T-helper 1 cell treated with Interleukin-12 subunit alpha and Interleukin-12 subunit beta and Interleukin-4 antibody, amounts not matched to agents 30 μg/mL and 1 μg/mL, for 36 hours (primary cell): ENCODE measurements around the gene TNFSF12.
A peak's percentile ranks its signal among the peaks of the same experiment; 100 is the strongest.
"Not testable (repeated sequence)": the region's sequence is repeated elsewhere in the genome, so short reads cannot be mapped to it uniquely, and the experiment has no call there.

Source experiments
- H3K27ac Mint-ChIP-seq: one replicate; pipeline ENCODE4 v1.8.0; 2021; ENCODE audit warnings: mild to moderate bottlenecking, mixed read lengths
- H3K27me3 Mint-ChIP-seq: one replicate; pipeline ENCODE4 v1.8.0; 2021; ENCODE audit warnings: low read depth, mixed read lengths
- H3K36me3 Mint-ChIP-seq: one replicate; pipeline ENCODE4 v1.8.0; 2021; ENCODE audit warnings: low read depth, mixed read lengths
- H3K4me1 Mint-ChIP-seq: one replicate; pipeline ENCODE4 v1.8.0; 2021; ENCODE audit warnings: low read depth, mixed read lengths
- H3K4me3 Mint-ChIP-seq: one replicate; pipeline ENCODE4 v1.8.0; 2021; ENCODE audit warnings: mild to moderate bottlenecking, moderate library complexity, mixed read lengths
- H3K9me3 Mint-ChIP-seq: one replicate; pipeline ENCODE4 v1.8.0; 2021; ENCODE audit warnings: mixed read lengths

The TNFSF12 gene

GRCh38 chr17:7583253-7584109 lies 34.6 kb downstream of the TNFSF12 start, which contains the start of gene MPDU1:
Gene MPDU1, plus strand, starts transcription at chr17:7583852. Its CDS starts 11 bp downstream, at chr17:7583863.
- Mint-ChIP-seq H3K4me3 (peak within 1 kb of the TSS; percentile 96), H3K9me3 (no peaks in the 10 kb centered on the region), H3K4me1 (peaks cover 41% of the 10 kb centered on the region), H3K36me3 (peaks cover 36% of the 10 kb centered on the region), H3K27ac (peak within 1 kb of the TSS; percentile 99), H3K27me3 (no peaks in the 10 kb centered on the region)

GRCh38 chr17:7586673-7587419 lies 38.0 kb downstream of the TNFSF12 start:
- H3K27ac Mint-ChIP-seq = no peak overlapping the region
- peaks cover 19% of the 10 kb centered on the region for H3K4me1 Mint-ChIP-seq

GRCh38 chr17:7587420-7588151 lies 38.7 kb downstream of the TNFSF12 start:
- Mint-ChIP-seq H3K9me3 (no peaks in the 10 kb centered on the region), H3K36me3 (peaks cover 25% of the 10 kb centered on the region)

More at GRCh38 chr17:7586673-7587419, 38.0 kb downstream of the TNFSF12 start:
- H3K4me3 Mint-ChIP-seq = no peak overlapping the region
- H3K36me3 Mint-ChIP-seq = peaks cover 25% of the 10 kb centered on the region
- H3K9me3 Mint-ChIP-seq = no peaks in the 10 kb centered on the region
- H3K27me3 Mint-ChIP-seq = no peaks in the 10 kb centered on the region

GRCh38 chr17:7588553-7589203 lies 39.8 kb downstream of the TNFSF12 start:
- Mint-ChIP-seq H3K36me3 (peaks cover 31% of the 10 kb centered on the region), H3K4me3 (no peak overlapping the region), H3K9me3 (no peaks in the 10 kb centered on the region), H3K27me3 (no peaks in the 10 kb centered on the region), H3K4me1 (peaks cover 13% of the 10 kb centered on the region), H3K27ac (no peak overlapping the region)

More at GRCh38 chr17:7587420-7588151, 38.7 kb downstream of the TNFSF12 start:
- no peak overlapping the region for H3K27ac Mint-ChIP-seq
- H3K4me1 Mint-ChIP-seq = peaks cover 17% of the 10 kb centered on the region
- no peaks in the 10 kb centered on the region for H3K27me3 Mint-ChIP-seq
- H3K4me3 Mint-ChIP-seq = no peak overlapping the region

GRCh38 chr17:7589204-7589868 lies 40.5 kb downstream of the TNFSF12 start:
- peaks cover 12% of the 10 kb centered on the region for H3K4me1 Mint-ChIP-seq
- no peak overlapping the region for H3K27ac Mint-ChIP-seq
- H3K9me3 Mint-ChIP-seq = no peaks in the 10 kb centered on the region
- H3K27me3 Mint-ChIP-seq = no peaks in the 10 kb centered on the region
- peaks cover 36% of the 10 kb centered on the region for H3K36me3 Mint-ChIP-seq
- H3K4me3 Mint-ChIP-seq = no peak overlapping the region

- no peaks in the 10 kb centered on the region for H3K9me3 Mint-ChIP-seq
- H3K4me3 Mint-ChIP-seq = no peak within 1 kb of the TSS
- H3K27me3 Mint-ChIP-seq = no peaks in the 10 kb centered on the region
- H3K36me3 Mint-ChIP-seq = peaks cover 38% of the 10 kb centered on the region
- no peak within 1 kb of the TSS for H3K27ac Mint-ChIP-seq
- peaks cover 8% of the 10 kb centered on the region for H3K4me1 Mint-ChIP-seq
These were observed 41.2 kb downstream of the TNFSF12 start, which contains the start of gene SOX15 for GRCh38 chr17:7589891-7590691. Gene SOX15, minus strand, starts transcription at chr17:7590094. Its CDS starts 418 bp downstream, at chr17:7589676.

- Mint-ChIP-seq H3K4me3 (no peak overlapping the region), H3K4me1 (peaks cover 7% of the 10 kb centered on the region), H3K36me3 (peaks cover 44% of the 10 kb centered on the region), H3K9me3 (no peaks in the 10 kb centered on the region), H3K27me3 (no peaks in the 10 kb centered on the region), H3K27ac (no peak overlapping the region)
These were observed 41.9 kb downstream of the TNFSF12 start for GRCh38 chr17:7590743-7591142.

GRCh38 chr17:7591596-7591995 lies 42.7 kb downstream of the TNFSF12 start:
- Mint-ChIP-seq H3K4me1 (peaks cover 6% of the 10 kb centered on the region), H3K36me3 (peaks cover 46% of the 10 kb centered on the region), H3K27me3 (no peaks in the 10 kb centered on the region), H3K9me3 (no peaks in the 10 kb centered on the region), H3K4me3 (no peak overlapping the region), H3K27ac (no peak overlapping the region)

- peaks cover 43% of the 10 kb centered on the region for H3K36me3 Mint-ChIP-seq
- no peaks in the 10 kb centered on the region for H3K27me3 Mint-ChIP-seq
- H3K4me3 Mint-ChIP-seq = no peak overlapping the region
- no peak overlapping the region for H3K27ac Mint-ChIP-seq
- no peaks in the 10 kb centered on the region for H3K9me3 Mint-ChIP-seq
- H3K4me1 Mint-ChIP-seq = peaks cover under 1% of the 10 kb centered on the region
These were observed 43.7 kb downstream of the TNFSF12 start for GRCh38 chr17:7592422-7593021.

GRCh38 chr17:7593296-7593695 lies 44.4 kb downstream of the TNFSF12 start:
- Mint-ChIP-seq H3K4me3 (no peak overlapping the region), H3K9me3 (no peaks in the 10 kb centered on the region), H3K27me3 (no peaks in the 10 kb centered on the region), H3K27ac (no peak overlapping the region), H3K4me1 (no peaks in the 10 kb centered on the region), H3K36me3 (peaks cover 39% of the 10 kb centered on the region)

GRCh38 chr17:7597561-7597960 lies 48.7 kb downstream of the TNFSF12 start:
- not testable (repeated sequence) for H3K9me3 Mint-ChIP-seq, H3K27me3 Mint-ChIP-seq, H3K27ac Mint-ChIP-seq, H3K4me1 Mint-ChIP-seq, H3K4me3 Mint-ChIP-seq
- peaks cover 38% of the 10 kb centered on the region for H3K36me3 Mint-ChIP-seq

GRCh38 chr17:7606280-7606679 lies 57.4 kb downstream of the TNFSF12 start:
- Mint-ChIP-seq H3K4me3 (no peak overlapping the region), H3K36me3 (peaks cover 26% of the 10 kb centered on the region), H3K27me3 (no peaks in the 10 kb centered on the region), H3K27ac (no peak overlapping the region), H3K9me3 (no peaks in the 10 kb centered on the region), H3K4me1 (peaks cover 8% of the 10 kb centered on the region)
